Tibial nerve (tissue), 4 donors: ENCODE measurements around the gene MSL1. TPM values are rescaled to one million over a fixed set of nuclear protein-coding genes. Genes with fewer than 3 reads are reported as not detected.

Source experiments
- DNase-seq, 2 donors: peaks; one replicate each; pipeline ENCODE4 v3.0.0-alpha.2; 2019; ENCODE audit warnings: low spot score in 2 of 2
- H3K27ac ChIP-seq, 4 donors: fragments of 200-600 bp; sonication (generic) in 3 of 4; one replicate each; pipeline ENCODE4 v1.5.1; 2017 to 2019; ENCODE audit warnings: mild to moderate bottlenecking in 1 of 4
- H3K27me3 ChIP-seq, 2 donors: fragments of 200-600 bp; sonication (generic) in 1 of 2; one replicate each; pipeline versions ENCODE4 v1.5.1 to v1.6.0; 2017 to 2019
- H3K36me3 ChIP-seq, 3 donors: fragments of 200-600 bp; sonication (generic); one replicate each; pipeline ENCODE4 v1.5.1; 2018 to 2019
- H3K4me1 ChIP-seq, 4 donors: fragments of 200-600 bp; sonication (generic) in 3 of 4; one replicate each; pipeline ENCODE4 v1.5.1; 2017 to 2019
- H3K4me3 ChIP-seq, 4 donors: fragments of 200-600 bp; sonication (generic) in 3 of 4; one replicate each; pipeline ENCODE4 v1.5.1; 2017 to 2019; ENCODE audit warnings: mild to moderate bottlenecking in 1 of 4, moderate library complexity in 1 of 4
- H3K9me3 ChIP-seq, 4 donors: fragments of 200-600 bp; sonication (generic) in 3 of 4; one replicate each; pipeline ENCODE4 v1.5.1; 2017 to 2019
- EP300 ChIP-seq, 2 donors: sonication (generic); formaldehyde crosslinking; IDR thresholded peaks; one replicate each; pipeline ENCODE4 v1.6.1; 2017; ENCODE audit warnings: antibody characterized with exemption in 2 of 2, mild to moderate bottlenecking in 1 of 2
- POLR2A ChIP-seq, 2 donors: fragments of 450-650 bp; IDR thresholded peaks; one replicate each; pipeline ENCODE4 v1.6.1; 2017; ENCODE audit warnings: antibody characterized with exemption in 2 of 2, mild to moderate bottlenecking in 2 of 2, moderate library complexity in 2 of 2
- WGBS, 2 donors: methylation state at CpG; one replicate each; pipeline ENCODE4 v1.1.5; 2018; 5-methylcytosine and 5-hydroxymethylcytosine counted together
- total RNA-seq, 4 donors: library from RNA; depleted of rRNA; stranded (reverse); fragments of >200 nt; gene quantifications; one replicate each; pipeline ENCODE4 v1.1.0, GENCODE V29; 2016
- TF ChIP-seq, protein P1 (sequence below), 5 experiments: fragments of 200-600 bp in 3 of 5; fragments of 450-650 bp in 2 of 5; sonication (generic) in 3 of 5; IDR thresholded peaks; one replicate each; pipeline ENCODE4 v1.5.1; 2016 to 2019; ENCODE audit warnings: antibody characterized with exemption in 5 of 5, mild to moderate bottlenecking in 3 of 5, moderate library complexity in 2 of 5

Gene MSL1
- total RNA-seq, 4 donors from 2014 or later = 78.0 to 113 (median 107) TPM

DNA sequence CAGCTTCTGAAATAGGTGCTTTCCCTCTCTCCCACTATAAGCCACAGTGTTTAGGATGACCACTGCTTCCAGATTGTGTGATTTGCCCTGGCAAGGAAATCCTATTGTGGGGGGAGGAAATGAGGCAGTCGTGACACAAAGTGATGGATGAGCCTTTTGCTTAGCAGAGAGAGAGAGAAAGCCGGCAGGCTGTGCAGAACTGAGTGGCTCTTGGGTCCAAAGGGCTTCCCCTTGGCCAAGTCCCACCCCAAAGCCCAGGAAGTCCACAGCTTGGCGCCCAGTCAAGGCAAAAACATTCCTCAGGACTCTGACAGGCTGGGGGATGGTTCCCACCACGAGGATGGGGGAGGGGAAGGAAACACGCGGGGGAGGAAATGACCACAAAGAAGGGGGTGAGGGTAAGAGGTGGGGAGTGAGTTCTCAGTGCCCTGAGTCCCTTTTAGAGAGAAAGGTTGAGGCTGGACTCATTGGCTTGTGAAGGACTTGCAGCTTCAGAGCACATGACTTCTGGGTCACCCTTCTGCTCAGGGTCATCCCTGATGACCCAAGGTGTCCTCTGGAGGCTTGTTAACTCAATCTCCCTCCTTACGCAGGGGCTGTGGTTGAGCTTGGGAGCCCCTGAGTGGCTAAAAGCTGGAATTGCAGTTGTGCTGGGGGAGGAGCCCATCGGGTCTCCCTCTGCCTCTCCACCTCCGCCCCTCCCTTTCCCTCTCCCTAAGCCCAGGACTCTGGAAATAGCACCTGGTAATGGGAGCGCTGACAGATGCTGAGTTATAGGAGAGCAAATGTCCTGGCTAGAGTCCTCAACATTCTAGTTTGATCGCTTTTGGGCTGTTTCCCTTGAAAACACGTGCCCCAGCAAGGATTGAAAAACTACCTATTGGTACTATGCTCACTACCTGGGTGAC lies 10.3 kb upstream of the MSL1 start:
- H3K4me3 ChIP-seq = peak overlapping the region in 1 of 4 donors; percentile 6

DNA sequence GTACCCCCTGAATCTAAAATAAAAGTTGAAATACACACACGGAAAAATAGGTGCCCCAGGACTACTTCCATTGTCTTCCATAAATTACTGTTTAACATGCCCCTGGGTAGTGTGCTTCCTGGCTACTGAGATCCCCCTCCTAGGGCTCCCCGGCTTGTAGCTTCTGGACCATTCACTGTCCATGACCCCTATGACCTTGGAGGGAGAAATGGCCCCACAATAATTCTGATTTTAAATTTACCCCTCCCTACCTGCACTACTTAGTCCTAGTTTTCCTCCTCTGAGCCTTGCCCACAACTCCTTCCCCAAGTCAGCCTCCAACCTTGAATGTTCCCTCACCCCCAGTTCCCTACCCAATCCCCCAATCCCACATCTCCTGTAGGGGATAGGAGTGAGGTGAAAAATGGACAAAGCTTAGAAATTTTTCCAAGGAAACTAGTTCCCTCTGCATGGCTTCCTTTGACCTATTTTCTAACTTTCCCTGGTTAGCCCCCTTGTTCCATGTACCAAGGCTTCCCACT lies 9.5 kb upstream of the MSL1 start:
- Histone ChIP-seq H3K4me1 (peaks cover 3 to 75% (median 62%) of the 10 kb centered on the region in 4 donors), H3K27ac (peak overlapping the region; percentile 89 to 99 (median 98)), H3K36me3 (no peaks in the 10 kb centered on the region), H3K4me3 (peak overlapping the region in 1 of 4 donors; percentile 5), H3K9me3 (no peaks in the 10 kb centered on the region), H3K27me3 (no peaks in the 10 kb centered on the region)
- 5% methylated on average over 2 of the region's 2 CpGs for WGBS, 2 donors
- DNase-seq = no peak
- TF ChIP-seq POLR2A (IDR thresholded peaks at IDR 0.05) (no peak), EP300 (IDR thresholded peaks at IDR 0.05) (no peak)
- TF ChIP-seq, protein P1, sequence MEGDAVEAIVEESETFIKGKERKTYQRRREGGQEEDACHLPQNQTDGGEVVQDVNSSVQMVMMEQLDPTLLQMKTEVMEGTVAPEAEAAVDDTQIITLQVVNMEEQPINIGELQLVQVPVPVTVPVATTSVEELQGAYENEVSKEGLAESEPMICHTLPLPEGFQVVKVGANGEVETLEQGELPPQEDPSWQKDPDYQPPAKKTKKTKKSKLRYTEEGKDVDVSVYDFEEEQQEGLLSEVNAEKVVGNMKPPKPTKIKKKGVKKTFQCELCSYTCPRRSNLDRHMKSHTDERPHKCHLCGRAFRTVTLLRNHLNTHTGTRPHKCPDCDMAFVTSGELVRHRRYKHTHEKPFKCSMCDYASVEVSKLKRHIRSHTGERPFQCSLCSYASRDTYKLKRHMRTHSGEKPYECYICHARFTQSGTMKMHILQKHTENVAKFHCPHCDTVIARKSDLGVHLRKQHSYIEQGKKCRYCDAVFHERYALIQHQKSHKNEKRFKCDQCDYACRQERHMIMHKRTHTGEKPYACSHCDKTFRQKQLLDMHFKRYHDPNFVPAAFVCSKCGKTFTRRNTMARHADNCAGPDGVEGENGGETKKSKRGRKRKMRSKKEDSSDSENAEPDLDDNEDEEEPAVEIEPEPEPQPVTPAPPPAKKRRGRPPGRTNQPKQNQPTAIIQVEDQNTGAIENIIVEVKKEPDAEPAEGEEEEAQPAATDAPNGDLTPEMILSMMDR (IDR thresholded peaks at IDR 0.05) = no peak

More for the DNA sequence above, 10.3 kb upstream of the MSL1 start:
- Histone ChIP-seq H3K27me3 (no peaks in the 10 kb centered on the region), H3K36me3 (no peaks in the 10 kb centered on the region), H3K4me1 (peaks cover 3 to 83% (median 70%) of the 10 kb centered on the region in 4 donors), H3K27ac (peak overlapping the region; percentile 89 to 99 (median 98)), H3K9me3 (no peaks in the 10 kb centered on the region)
- TF ChIP-seq POLR2A (IDR thresholded peaks at IDR 0.05) = peak; percentile 6 to 57
- peak; percentile 70 to 95 for TF ChIP-seq EP300 (IDR thresholded peaks at IDR 0.05)
- TF ChIP-seq, protein P1 (IDR thresholded peaks at IDR 0.05) = peak; percentile 81 to 96 (median 93)
- DNase-seq = peak; percentile 89 to 94
- 1% methylated on average over 10 to 12 of the region's 12 CpGs for WGBS, 2 donors

DNA sequence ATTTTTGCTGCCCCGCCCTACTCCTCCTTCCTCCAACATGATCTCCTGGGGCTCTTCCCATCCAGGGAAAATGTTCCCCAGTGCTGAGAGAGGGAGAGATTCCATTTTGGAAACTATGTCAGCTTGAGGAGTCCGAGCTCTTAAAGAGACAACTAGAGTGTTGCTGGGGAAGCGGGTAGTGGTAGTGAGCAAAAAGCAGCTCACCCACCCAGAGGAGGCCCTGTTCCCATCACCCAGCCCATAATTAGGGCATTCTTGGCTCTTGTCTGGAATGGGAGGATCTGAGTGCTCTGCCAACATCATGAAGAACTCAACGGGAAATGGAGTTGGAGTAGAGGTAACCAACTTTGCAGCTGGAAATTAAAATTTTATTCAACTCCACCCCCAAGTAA lies 9.1 kb upstream of the MSL1 start:
- H3K4me3 ChIP-seq = peak overlapping the region in 1 of 4 donors; percentile 5
- peak overlapping the region; percentile 89 to 99 (median 98) for H3K27ac ChIP-seq
- DNase-seq = peak in 1 of 2 donors; percentile 45
- TF ChIP-seq POLR2A (IDR thresholded peaks at IDR 0.05) (no peak), EP300 (IDR thresholded peaks at IDR 0.05) (no peak)
- TF ChIP-seq, protein P1 (IDR thresholded peaks at IDR 0.05) = no peak
- 31 to 38% methylated on average over 4 of the region's 4 CpGs for WGBS, 2 donors
- H3K4me1 ChIP-seq = peaks cover 3 to 70% (median 58%) of the 10 kb centered on the region in 4 donors
- H3K9me3 ChIP-seq = no peaks in the 10 kb centered on the region
- H3K27me3 ChIP-seq = no peaks in the 10 kb centered on the region
- no peaks in the 10 kb centered on the region for H3K36me3 ChIP-seq

DNA sequence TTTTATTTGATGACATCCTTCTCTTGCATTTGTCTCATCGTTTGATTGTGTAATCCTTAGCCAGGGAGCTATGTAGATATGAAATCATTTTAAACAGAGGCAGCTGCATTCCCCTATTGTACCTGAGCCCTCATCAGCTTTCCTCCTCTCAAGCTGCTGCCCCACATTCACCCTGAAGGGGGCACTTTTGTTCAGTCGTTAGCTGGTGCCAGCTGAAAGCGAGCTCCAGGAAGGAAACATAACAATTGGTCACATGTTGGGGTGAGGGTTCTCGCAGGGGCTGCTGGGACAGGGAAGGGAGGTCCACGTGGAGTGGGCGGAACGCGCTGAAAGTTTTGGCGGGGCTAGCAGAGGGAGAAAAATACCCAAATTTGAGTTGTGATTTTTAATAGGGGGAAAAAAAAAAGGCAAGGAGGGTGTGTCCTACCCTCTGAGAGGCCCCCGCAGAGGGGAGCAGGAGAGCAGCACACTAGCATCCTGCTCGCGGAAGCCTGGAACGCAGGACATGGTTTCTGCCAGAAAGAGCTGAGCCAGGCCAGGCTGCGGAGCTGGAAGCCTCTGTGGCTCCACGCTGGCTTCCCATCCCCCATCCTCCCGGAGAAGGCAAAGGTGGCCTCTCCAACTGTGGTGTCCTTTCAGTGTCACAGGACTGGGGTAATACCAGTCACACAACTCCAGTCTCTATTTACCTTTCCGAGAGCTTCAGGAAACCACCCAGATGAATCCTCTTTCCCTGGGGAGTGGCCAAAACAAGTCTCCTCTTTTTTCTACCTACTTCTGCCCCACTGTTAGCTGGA lies 8.5 kb upstream of the MSL1 start:
- DNase-seq = peak; percentile 90 to 97
- 0% methylated on average over 15 to 17 of the region's 17 CpGs for WGBS, 2 donors
- H3K4me3 ChIP-seq = peak overlapping the region; percentile 31 to 56 (median 42)
- peak; percentile 28 to 47 for TF ChIP-seq POLR2A (IDR thresholded peaks at IDR 0.05)
- TF ChIP-seq, protein P1 (IDR thresholded peaks at IDR 0.05) = peak in 4 of 5 experiments; percentile 80 to 96 (median 88)
- peak; percentile 96 to 97 for TF ChIP-seq EP300 (IDR thresholded peaks at IDR 0.05)
- no peaks in the 10 kb centered on the region for H3K36me3 ChIP-seq
- H3K27ac ChIP-seq = peak overlapping the region; percentile 89 to 99 (median 98)
- H3K27me3 ChIP-seq = no peaks in the 10 kb centered on the region
- no peaks in the 10 kb centered on the region for H3K9me3 ChIP-seq
- H3K4me1 ChIP-seq = peaks cover 3 to 66% (median 53%) of the 10 kb centered on the region in 4 donors
